Omental fat pad (tissue), 4 donors: Measurements from ENCODE around the gene NR3C2. TPM values are rescaled to one million over a fixed set of nuclear protein-coding genes. Genes with fewer than 3 reads are reported as not detected.

Source experiments
- ATAC-seq: fragments of 150-250 bp; one replicate; pipeline ENCODE4 v1.9.1; 2016; ENCODE audit warnings: mild to moderate bottlenecking, moderate library complexity; ENCODE audit not compliant: low FRiP score
- DNase-seq: peaks from one replicate; pipeline ENCODE4 v3.0.0-alpha.2; 2019; ENCODE audit warnings: low spot score
- CTCF ChIP-seq, 3 donors: fragments of 450-650 bp; IDR thresholded peaks; one replicate each; pipeline ENCODE4 v1.5.1; 2016 to 2017; ENCODE audit warnings: antibody characterized with exemption in 3 of 3, mild to moderate bottlenecking in 3 of 3, moderate library complexity in 2 of 3
- total RNA-seq, 4 donors: library from RNA; depleted of rRNA; stranded (reverse); fragments of >200 nt; gene quantifications; one replicate each; pipeline ENCODE4 v1.1.0, GENCODE V29; 2016

The NR3C2 gene
- total RNA-seq, 4 donors from 2014 or later, result 7.4 to 28.1 (median 12.1) TPM

GRCh38 chr4:148081267-148081666 is 360.9 kb downstream of the NR3C2 start:
- no peak for DNase-seq
- TF ChIP-seq CTCF (IDR thresholded peaks at IDR 0.05), result no peak
- ATAC-seq, result no peak

GRCh38 chr4:148079961-148080360 is 362.3 kb downstream of the NR3C2 start:
- no peak for DNase-seq
- TF ChIP-seq CTCF (IDR thresholded peaks at IDR 0.05), result no peak
- ATAC-seq, result no peak

- no peak for ATAC-seq
- no peak for DNase-seq
- no peak for TF ChIP-seq CTCF (IDR thresholded peaks at IDR 0.05)
Observed at GRCh38 chr4:148078061-148078460, 364.2 kb downstream of the NR3C2 start.

- TF ChIP-seq CTCF (IDR thresholded peaks at IDR 0.05), result no peak
- no peak for ATAC-seq
- DNase-seq, result no peak
Observed at GRCh38 chr4:148077581-148077980, 364.6 kb downstream of the NR3C2 start.

GRCh38 chr4:148076964-148077363 is 365.2 kb downstream of the NR3C2 start:
- no peak for TF ChIP-seq CTCF (IDR thresholded peaks at IDR 0.05)
- no peak for DNase-seq
- ATAC-seq, result no peak

GRCh38 chr4:148075438-148075837 is 366.8 kb downstream of the NR3C2 start:
- ATAC-seq (no peak), DNase-seq (no peak)
- TF ChIP-seq CTCF (IDR thresholded peaks at IDR 0.05), result no peak

- ATAC-seq (no peak), DNase-seq (no peak)
- TF ChIP-seq CTCF (IDR thresholded peaks at IDR 0.05), result no peak
Observed at GRCh38 chr4:148074462-148074861, 367.8 kb downstream of the NR3C2 start.
